ENCODE data around the gene TNS3. TPM values are rescaled to one million over a fixed set of nuclear protein-coding genes. Genes with fewer than 3 reads are reported as not detected.

The TNS3 gene
- total RNA-seq, 4 donors from 2014 or later: 6.6 to 16.0 (median 9.6) TPM

GRCh38 chr7:47502240-47502877 lies 79.6 kb downstream of the TNS3 start:
- TF ChIP-seq CTCF (IDR thresholded peaks at IDR 0.05): no peak
- no peaks in the 10 kb centered on the region for H3K9me3 ChIP-seq
- intact Hi-C loops (cut with DNase I): no loop called here
- H3K27me3 ChIP-seq: peaks cover 0 to 6% (median 0%) of the 10 kb centered on the region in 4 donors
- no peaks in the 10 kb centered on the region for H3K4me1 ChIP-seq
- no peak overlapping the region for H3K27ac ChIP-seq
- WGBS, 2 donors: 75 to 85% methylated on average over 6 to 8 of the region's 12 CpGs
- no peak for DNase-seq
- H3K36me3 ChIP-seq: no peaks in the 10 kb centered on the region
- H3K4me3 ChIP-seq: no peak overlapping the region

GRCh38 chr7:47501406-47501805 lies 80.5 kb downstream of the TNS3 start:
- TF ChIP-seq POLR2A (IDR thresholded peaks at IDR 0.05) (no peak), CTCF (IDR thresholded peaks at IDR 0.05) (no peak)
- Histone ChIP-seq H3K9me3 (no peaks in the 10 kb centered on the region), H3K4me1 (peaks cover 0 to 9% (median 0%) of the 10 kb centered on the region in 3 donors), H3K27me3 (peaks cover 0 to 6% (median 0%) of the 10 kb centered on the region in 4 donors), H3K4me3 (no peak overlapping the region), H3K36me3 (no peaks in the 10 kb centered on the region), H3K27ac (no peak overlapping the region)
- 79 to 93% methylated on average over 6 to 11 of the region's 11 CpGs for WGBS, 2 donors
- no peak for DNase-seq
- intact Hi-C loops (cut with DNase I): no loop called here

GRCh38 chr7:47500103-47500563 lies 81.8 kb downstream of the TNS3 start:
- DNase-seq: no peak
- TF ChIP-seq CTCF (IDR thresholded peaks at IDR 0.05) (no peak), POLR2A (IDR thresholded peaks at IDR 0.05) (no peak)

DNA sequence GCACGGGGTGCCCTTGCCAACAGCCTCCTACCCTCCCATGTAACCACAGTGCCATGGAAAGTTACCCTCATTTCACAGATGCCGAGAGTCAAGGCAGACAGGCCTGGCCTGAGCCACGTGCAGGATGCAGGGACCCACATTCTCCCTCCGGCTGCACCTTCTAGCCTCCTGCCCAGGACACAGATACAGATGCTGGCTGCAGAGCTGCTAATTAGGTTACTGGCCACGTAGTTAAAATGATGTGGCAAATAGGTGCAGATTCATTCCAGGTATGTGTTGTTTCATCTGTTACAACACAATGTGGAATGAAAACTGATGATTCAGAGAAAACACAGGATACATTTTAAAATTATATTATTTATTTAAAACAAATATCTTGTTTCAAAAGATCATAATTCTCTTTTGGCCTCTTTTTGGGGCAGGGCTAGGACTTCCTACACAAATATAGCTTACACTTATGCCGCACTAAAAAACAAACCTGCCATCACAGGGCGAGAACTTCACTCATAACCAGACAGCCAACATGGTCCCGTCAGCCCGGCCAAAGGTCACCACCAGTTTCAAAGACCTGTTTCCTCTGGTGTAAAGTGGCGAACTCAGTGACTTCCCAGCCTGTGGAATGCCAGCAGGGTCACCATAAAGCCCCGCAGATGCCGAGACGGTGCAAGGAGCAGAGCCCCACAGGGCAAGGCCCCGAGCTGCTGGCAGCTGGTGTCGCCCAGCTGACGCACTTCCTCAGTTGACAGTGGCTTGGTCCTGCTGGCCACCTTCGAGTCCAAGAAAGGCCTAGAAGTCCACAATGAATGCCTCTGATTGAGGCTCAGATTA lies 83.5 kb downstream of the TNS3 start:
- no peaks in the 10 kb centered on the region for H3K9me3 ChIP-seq
- H3K27ac ChIP-seq: peak overlapping the region in 1 of 4 donors; percentile 43
- no peaks in the 10 kb centered on the region for H3K27me3 ChIP-seq
- H3K4me1 ChIP-seq: peaks cover 0 to 20% (median 9%) of the 10 kb centered on the region in 3 donors
- H3K36me3 ChIP-seq: no peaks in the 10 kb centered on the region
- no peak for DNase-seq
- 83 to 85% methylated on average over 14 to 16 of the region's 17 CpGs for WGBS, 2 donors
- TF ChIP-seq POLR2A (IDR thresholded peaks at IDR 0.05) (no peak), CTCF (IDR thresholded peaks at IDR 0.05) (no peak)
- H3K4me3 ChIP-seq: no peak overlapping the region
- intact Hi-C loops (cut with DNase I): no loop called here

More at GRCh38 chr7:47500103-47500563, 81.8 kb downstream of the TNS3 start:
- H3K9me3 ChIP-seq: no peaks in the 10 kb centered on the region
- WGBS, 2 donors: 65 to 68% methylated on average over 9 to 14 of the region's 15 CpGs
- intact Hi-C loops (cut with DNase I): no loop called here
- peaks cover 0 to 11% (median 0%) of the 10 kb centered on the region in 3 donors for H3K4me1 ChIP-seq
- H3K27ac ChIP-seq: no peak overlapping the region
- no peaks in the 10 kb centered on the region for H3K27me3 ChIP-seq
- no peak overlapping the region for H3K4me3 ChIP-seq
- H3K36me3 ChIP-seq: no peaks in the 10 kb centered on the region
